Fibroblast of the aortic adventitia (primary cell): ENCODE results near the gene BRME1. TPM values are rescaled to one million over a fixed set of nuclear protein-coding genes. Genes with fewer than 3 reads are reported as not detected.

Experiments used
- DNase-seq: peaks from one replicate; pipeline ENCODE4 v3.0.0-alpha.2; 2010; ENCODE audit warnings: low read depth
- H3K4me3 ChIP-seq: 2 replicates; pipeline ENCODE4 v1.5.1; 2011; ENCODE audit warnings: low read depth, mild to moderate bottlenecking, control low read depth, low read length, moderate library complexity
- total RNA-seq: library from RNA; depleted of rRNA; stranded (reverse); fragments of >200 nt; gene quantifications from 2 replicates; pipeline ENCODE4 v1.2.3, GENCODE V29; 2012; ENCODE audit warnings: low replicate concordance
- TF ChIP-seq, protein P1 (sequence below): IDR thresholded peaks from 2 replicates; pipeline ENCODE4 v1.5.1; 2011; ENCODE audit warnings: mild to moderate bottlenecking, low read length, control low read depth, inconsistent platforms; ENCODE audit not compliant: insufficient read depth

Gene BRME1
- total RNA-seq, 1 donor = 1.8 TPM

DNA sequence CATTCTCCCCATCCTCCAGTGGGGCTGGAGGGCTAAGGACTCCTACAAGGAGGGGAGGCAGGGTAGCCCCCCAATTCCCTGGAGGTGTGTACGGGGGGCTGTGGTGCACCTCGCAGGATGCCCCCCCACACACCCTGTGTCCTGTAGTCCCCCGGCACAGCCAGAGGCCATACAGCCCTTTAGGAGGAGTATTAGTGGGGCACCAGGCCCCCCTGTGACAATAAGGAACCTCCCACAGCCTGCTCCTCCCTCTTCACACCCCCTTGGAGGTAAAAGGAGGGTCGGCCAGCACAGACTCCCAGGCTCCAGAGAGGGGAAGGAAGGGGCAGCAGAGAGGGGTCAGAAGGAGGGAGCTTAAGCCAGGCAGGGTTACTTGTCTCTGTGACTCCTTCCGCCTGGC is 29.1 kb downstream of the BRME1 start, which contains the start of gene NANOS3:
Gene NANOS3 (plus strand): TSS at position 301 of the 400 bp plus-strand sequence. CDS start 115 bp downstream, outside the sequence.
- TF ChIP-seq, protein P1, sequence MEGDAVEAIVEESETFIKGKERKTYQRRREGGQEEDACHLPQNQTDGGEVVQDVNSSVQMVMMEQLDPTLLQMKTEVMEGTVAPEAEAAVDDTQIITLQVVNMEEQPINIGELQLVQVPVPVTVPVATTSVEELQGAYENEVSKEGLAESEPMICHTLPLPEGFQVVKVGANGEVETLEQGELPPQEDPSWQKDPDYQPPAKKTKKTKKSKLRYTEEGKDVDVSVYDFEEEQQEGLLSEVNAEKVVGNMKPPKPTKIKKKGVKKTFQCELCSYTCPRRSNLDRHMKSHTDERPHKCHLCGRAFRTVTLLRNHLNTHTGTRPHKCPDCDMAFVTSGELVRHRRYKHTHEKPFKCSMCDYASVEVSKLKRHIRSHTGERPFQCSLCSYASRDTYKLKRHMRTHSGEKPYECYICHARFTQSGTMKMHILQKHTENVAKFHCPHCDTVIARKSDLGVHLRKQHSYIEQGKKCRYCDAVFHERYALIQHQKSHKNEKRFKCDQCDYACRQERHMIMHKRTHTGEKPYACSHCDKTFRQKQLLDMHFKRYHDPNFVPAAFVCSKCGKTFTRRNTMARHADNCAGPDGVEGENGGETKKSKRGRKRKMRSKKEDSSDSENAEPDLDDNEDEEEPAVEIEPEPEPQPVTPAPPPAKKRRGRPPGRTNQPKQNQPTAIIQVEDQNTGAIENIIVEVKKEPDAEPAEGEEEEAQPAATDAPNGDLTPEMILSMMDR = no peak
- no peak for DNase-seq
- no peak within 1 kb of the TSS for H3K4me3 ChIP-seq

DNA sequence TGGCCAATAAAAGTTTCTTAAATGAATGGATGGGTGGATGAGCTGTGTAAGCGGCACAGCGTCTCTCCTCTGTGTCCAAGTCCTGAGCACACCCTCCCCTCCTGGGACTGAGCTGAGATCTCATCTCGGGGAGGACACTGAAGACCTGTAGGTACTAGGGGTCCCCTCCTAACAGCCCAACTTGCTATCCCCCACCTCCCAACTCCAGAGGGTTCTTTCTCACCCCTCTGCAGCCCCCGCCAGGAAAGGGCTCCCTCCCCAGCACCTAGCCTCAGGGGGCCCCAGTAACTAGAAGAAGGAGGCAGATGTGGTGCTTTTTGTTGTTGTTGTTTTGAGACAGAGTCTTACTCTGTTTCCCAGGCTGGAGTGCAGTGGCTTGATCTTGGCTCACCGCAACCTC is 30.1 kb downstream of the BRME1 start:
- TF ChIP-seq, protein P1 = no peak
- no peak for DNase-seq
- no peak overlapping the region for H3K4me3 ChIP-seq

DNA sequence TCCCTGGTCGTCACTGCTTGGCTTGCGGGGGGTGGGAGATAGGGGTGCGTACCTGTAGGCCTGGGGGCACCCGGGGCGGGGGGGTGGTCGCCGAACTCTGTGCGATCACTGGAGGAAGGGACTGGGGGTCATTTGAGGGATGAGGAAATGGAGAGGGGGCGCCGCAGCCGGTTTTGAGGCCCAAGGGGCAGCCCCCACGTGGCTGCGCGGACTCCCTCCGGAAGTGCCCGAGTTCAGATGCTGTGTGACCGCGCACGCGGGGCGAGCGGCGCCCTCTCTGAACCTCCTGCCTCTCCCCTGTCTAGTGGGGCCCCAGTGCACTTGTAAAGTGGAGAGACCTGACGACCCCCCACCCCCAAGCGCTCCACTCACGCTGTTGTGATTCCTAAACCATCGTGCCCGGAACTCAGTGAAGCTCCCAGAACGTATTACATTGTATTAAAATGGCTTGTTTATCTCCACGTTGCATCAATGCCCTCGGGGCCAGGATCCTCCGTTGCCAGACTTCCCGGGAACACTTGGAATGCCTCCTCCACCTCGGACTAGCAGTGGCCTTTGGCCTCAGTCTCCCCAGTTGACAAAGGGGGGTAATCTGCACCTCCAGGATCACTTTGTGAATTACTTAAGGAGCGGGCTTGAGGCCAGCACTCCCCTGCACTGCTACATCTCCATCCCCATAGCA is 31.9 kb downstream of the BRME1 start:
- TF ChIP-seq, protein P1 = no peak
- H3K4me3 ChIP-seq = no peak overlapping the region
- no peak for DNase-seq

DNA sequence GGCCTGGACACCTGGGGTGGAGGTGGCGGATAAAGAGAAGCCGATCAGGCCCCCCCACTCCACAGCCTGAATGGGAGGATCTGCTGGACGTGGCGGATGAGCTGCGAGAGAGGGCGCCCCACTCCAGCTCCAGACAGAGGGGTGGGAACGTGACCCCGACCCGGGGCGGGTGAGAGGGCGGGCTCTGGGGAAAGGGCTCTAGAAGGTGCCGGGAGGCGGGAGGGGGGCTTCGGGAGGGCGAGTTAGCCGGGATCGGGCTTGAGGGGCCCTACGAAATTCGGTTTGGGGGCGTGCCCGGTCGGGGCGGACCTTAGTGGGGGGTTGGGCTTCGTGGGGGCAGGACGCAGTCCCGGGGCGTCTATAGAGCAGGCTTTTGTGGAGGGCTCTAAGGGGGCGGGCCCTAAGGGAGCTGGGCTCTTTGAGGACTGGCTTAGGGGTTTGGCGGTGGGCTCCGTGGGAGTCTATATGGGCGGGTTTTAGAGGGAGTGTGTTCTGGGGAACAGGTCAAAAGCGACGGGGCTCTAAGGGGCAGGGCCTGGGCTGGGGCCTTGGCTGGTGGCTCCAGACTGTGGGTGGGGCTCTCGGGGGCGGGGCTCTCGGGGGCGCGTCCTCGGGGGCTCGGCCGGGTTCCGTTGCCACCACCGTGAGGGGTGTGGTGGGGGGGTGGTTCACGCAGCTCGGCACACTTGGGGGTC is 33.1 kb downstream of the BRME1 start:
- TF ChIP-seq, protein P1 = no peak
- no peak overlapping the region for H3K4me3 ChIP-seq
- DNase-seq = no peak

DNA sequence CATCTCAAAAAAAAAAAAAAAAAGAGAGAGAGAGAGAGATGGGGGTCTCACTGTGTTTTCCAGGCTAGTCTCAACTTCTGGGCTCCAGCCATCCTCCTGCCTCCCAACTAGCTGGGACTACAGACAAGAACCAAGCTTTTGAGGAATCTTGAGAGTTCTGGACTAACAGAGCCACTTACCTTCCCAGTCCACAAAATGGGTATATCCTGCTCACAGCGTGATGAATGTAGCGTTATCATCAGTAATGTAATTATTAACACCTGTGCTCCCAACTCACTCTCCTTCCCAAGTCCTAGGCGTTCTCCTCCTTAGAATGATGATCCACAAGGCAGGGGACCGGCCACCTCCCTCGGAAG is 33.6 kb downstream of the BRME1 start:
- no peak overlapping the region for H3K4me3 ChIP-seq
- no peak for DNase-seq
- TF ChIP-seq, protein P1 = no peak

DNA sequence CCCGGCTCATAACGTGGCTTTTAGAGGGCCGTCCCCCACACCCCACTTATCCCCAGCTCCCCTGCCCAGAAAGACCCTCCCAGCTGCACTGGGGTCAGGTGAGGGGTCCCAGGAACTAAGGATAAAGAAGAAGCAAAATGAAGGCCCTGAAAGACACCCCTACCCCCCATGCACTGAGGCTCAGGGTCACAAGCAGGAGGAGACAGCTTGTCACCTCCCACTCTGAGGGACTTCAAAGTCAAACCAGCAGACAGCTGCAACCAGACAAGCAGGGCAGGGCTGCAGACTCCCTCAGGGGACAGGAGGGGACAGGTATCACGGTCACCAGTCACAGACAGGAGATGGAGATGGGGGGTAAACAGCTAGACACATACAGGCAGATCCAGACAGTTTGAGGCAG is 35.0 kb downstream of the BRME1 start:
- TF ChIP-seq, protein P1 = no peak
- no peak for DNase-seq
- no peak overlapping the region for H3K4me3 ChIP-seq
